ENCODE measurements around the gene SEMA3B. TPM values are rescaled to one million over a fixed set of nuclear protein-coding genes. Genes with fewer than 3 reads are reported as not detected.

Gene SEMA3B
- total and polyA plus RNA-seq, 2 experiments from 2014 or later = 2.4 to 3.3 TPM

DNA sequence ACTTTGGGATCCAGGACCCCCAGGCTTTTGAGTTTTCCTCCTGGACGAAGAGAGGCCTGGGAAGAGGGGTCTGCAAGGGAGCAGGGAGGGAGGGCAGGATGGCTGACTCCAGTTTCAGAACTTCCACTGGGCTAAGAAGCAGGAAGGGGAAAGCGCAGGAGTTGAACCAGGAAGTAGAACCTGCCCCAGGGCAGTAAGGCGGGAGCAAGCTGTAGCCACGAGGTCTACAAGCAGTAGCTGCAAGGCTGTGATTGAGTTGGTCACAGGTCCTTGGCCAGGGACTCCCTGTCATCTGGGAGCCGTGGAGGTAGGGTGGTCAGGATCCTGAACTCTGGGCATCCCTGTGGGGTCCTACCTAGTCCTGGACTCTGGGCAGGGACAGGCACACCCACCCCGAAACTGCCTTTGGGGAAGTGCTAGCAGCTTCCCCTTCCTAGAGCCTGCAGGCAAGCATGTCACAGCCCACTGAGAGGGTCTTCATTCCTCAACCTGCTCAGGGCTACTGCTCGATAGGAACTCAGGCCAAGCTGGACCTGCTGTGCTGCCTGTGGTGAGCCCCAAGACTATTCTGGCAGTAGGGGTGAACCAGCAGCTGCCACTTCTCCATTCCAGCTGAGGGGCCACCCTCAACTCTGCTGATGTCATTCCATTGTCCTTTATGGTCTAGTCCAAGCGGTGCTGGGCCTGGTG lies 38.7 kb upstream of the SEMA3B start (continued):
- TF ChIP-seq, protein P1, sequence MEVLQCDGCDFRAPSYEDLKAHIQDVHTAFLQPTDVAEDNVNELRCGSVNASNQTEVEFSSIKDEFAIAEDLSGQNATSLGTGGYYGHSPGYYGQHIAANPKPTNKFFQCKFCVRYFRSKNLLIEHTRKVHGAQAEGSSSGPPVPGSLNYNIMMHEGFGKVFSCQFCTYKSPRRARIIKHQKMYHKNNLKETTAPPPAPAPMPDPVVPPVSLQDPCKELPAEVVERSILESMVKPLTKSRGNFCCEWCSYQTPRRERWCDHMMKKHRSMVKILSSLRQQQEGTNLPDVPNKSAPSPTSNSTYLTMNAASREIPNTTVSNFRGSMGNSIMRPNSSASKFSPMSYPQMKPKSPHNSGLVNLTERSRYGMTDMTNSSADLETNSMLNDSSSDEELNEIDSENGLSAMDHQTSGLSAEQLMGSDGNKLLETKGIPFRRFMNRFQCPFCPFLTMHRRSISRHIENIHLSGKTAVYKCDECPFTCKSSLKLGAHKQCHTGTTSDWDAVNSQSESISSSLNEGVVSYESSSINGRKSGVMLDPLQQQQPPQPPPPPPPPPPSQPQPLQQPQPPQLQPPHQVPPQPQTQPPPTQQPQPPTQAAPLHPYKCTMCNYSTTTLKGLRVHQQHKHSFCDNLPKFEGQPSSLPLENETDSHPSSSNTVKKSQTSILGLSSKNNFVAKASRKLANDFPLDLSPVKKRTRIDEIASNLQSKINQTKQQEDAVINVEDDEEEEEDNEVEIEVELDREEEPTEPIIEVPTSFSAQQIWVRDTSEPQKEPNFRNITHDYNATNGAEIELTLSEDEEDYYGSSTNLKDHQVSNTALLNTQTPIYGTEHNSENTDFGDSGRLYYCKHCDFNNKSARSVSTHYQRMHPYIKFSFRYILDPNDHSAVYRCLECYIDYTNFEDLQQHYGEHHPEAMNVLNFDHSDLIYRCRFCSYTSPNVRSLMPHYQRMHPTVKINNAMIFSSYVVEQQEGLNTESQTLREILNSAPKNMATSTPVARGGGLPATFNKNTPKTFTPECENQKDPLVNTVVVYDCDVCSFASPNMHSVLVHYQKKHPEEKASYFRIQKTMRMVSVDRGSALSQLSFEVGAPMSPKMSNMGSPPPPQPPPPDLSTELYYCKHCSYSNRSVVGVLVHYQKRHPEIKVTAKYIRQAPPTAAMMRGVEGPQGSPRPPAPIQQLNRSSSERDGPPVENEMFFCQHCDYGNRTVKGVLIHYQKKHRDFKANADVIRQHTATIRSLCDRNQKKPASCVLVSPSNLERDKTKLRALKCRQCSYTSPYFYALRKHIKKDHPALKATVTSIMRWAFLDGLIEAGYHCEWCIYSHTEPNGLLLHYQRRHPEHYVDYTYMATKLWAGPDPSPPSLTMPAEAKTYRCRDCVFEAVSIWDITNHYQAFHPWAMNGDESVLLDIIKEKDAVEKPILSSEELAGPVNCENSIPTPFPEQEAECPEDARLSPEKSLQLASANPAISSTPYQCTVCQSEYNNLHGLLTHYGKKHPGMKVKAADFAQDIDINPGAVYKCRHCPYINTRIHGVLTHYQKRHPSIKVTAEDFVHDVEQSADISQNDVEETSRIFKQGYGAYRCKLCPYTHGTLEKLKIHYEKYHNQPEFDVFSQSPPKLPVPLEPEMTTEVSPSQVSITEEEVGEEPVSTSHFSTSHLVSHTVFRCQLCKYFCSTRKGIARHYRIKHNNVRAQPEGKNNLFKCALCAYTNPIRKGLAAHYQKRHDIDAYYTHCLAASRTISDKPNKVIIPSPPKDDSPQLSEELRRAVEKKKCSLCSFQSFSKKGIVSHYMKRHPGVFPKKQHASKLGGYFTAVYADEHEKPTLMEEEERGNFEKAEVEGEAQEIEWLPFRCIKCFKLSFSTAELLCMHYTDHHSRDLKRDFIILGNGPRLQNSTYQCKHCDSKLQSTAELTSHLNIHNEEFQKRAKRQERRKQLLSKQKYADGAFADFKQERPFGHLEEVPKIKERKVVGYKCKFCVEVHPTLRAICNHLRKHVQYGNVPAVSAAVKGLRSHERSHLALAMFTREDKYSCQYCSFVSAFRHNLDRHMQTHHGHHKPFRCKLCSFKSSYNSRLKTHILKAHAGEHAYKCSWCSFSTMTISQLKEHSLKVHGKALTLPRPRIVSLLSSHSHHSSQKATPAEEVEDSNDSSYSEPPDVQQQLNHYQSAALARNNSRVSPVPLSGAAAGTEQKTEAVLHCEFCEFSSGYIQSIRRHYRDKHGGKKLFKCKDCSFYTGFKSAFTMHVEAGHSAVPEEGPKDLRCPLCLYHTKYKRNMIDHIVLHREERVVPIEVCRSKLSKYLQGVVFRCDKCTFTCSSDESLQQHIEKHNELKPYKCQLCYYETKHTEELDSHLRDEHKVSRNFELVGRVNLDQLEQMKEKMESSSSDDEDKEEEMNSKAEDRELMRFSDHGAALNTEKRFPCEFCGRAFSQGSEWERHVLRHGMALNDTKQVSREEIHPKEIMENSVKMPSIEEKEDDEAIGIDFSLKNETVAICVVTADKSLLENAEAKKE (CRISPR knock-in tag; IDR thresholded peaks at IDR 0.05) = no peak
- TF ChIP-seq, protein P2, sequence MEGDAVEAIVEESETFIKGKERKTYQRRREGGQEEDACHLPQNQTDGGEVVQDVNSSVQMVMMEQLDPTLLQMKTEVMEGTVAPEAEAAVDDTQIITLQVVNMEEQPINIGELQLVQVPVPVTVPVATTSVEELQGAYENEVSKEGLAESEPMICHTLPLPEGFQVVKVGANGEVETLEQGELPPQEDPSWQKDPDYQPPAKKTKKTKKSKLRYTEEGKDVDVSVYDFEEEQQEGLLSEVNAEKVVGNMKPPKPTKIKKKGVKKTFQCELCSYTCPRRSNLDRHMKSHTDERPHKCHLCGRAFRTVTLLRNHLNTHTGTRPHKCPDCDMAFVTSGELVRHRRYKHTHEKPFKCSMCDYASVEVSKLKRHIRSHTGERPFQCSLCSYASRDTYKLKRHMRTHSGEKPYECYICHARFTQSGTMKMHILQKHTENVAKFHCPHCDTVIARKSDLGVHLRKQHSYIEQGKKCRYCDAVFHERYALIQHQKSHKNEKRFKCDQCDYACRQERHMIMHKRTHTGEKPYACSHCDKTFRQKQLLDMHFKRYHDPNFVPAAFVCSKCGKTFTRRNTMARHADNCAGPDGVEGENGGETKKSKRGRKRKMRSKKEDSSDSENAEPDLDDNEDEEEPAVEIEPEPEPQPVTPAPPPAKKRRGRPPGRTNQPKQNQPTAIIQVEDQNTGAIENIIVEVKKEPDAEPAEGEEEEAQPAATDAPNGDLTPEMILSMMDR (conservative IDR thresholded peaks at IDR 0.05; ENCODE audit: low read depth in 2 of 2) = no peak
- TF ChIP-seq POLR2AphosphoS5 (IDR thresholded peaks at IDR 0.05; ENCODE audit: low read depth) = no peak

DNA sequence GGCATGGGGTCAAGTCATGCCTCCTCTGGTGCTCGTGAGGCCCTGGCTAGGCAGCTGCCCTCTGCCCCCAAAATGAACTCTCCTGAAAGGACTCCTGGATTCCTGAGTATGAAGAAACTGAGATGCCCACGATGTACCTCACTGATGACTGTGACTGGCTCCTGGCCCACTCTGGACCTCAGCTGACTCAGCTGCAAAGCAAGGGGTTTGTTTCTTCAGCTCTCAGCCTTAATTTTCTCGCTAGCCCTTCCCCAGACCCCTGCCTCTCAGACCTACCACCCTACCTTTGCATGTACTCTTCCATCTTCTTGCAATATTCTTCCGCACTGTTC lies 38.2 kb upstream of the SEMA3B start:
- no peak overlapping the region; the same call in 1 of the 2 replicates for H3K27ac Mint-ChIP-seq
- no peaks in the 10 kb centered on the region for H3K36me3 Mint-ChIP-seq (ENCODE audit: low read depth)

More for the DNA sequence above, 38.2 kb upstream of the SEMA3B start:
- peaks cover 28% of the 10 kb centered on the region for H3K4me1 Mint-ChIP-seq
- peaks cover 4% of the 10 kb centered on the region for H3K27me3 ChIP-seq (ENCODE audit: insufficient read depth)
- no peaks in the 10 kb centered on the region for H3K9me2 ChIP-seq (ENCODE audit: insufficient read depth)
- no peak overlapping the region for H3K4me3 ChIP-seq
- no peak for DNase-seq (ENCODE audit: low spot score)
- no peak overlapping the region for H3K27ac ChIP-seq (ENCODE audit: low read depth)
- H3K4me1 ChIP-seq (ENCODE audit: insufficient read depth) = peaks cover 16% of the 10 kb centered on the region
- TF ChIP-seq, protein P1 (CRISPR knock-in tag; IDR thresholded peaks at IDR 0.05) = no peak
- ATAC-seq = no peak
- H3K79me2 ChIP-seq (replicated peaks; ENCODE audit: insufficient read depth) = 0 out of 2 replicates have a peak, but pooled peaks cover 6% of the 10 kb centered on the region
- no peak overlapping the region for H2AFZ ChIP-seq
- peaks cover 27% of the 10 kb centered on the region for H3K27me3 Mint-ChIP-seq (ENCODE audit: insufficient read depth, low read depth, poor library complexity)
- H3K4me2 ChIP-seq = no peak overlapping the region
- H4K20me1 ChIP-seq (replicated peaks; ENCODE audit: insufficient read depth) = no peaks in the 10 kb centered on the region
- H3K9me3 Mint-ChIP-seq = no peaks in the 10 kb centered on the region
- H3K4me3 Mint-ChIP-seq = no peak overlapping the region
- H3F3A ChIP-seq (replicated peaks; ENCODE audit: low read depth) = peaks cover 17% of the 10 kb centered on the region
- no peaks in the 10 kb centered on the region for H3K36me3 ChIP-seq (ENCODE audit: insufficient read depth)
